H1 (cell line): ENCODE results near the gene HSPBAP1. TPM values are rescaled to one million over a fixed set of nuclear protein-coding genes. Genes with fewer than 3 reads are reported as not detected.

Experiments
- CTCF ChIA-PET: fragments of 300-600 bp; sonication (Branson Sonifier 250); formaldehyde crosslinking; loops from one replicate; lab custom pipeline; 2021; ENCODE audit not compliant: partially characterized antibody; lab: Charles Lee
- POLR2A ChIA-PET: fragments of 300-600 bp; sonication (Branson Sonifier 250); formaldehyde crosslinking; loops from one replicate; lab custom pipeline; 2021; ENCODE audit warnings: inconsistent platforms; ENCODE audit not compliant: partially characterized antibody; lab: Charles Lee
- DNase-seq, 2 experiments: peaks; one replicate each; pipeline versions ENCODE4 v3.0.0 to v3.0.0-alpha.2; 2010 to 2022; ENCODE audit warnings: low spot score in 2 of 2, low read depth in 1 of 2, mixed read lengths in 1 of 2
- FAIRE-seq: peaks from 2 replicates; lab custom pipeline; 2011; peaks lifted over from hg19 to GRCh38; lab: Jason Lieb, UNC
- H2AFZ ChIP-seq: 2 replicates; pipeline ENCODE4 v1.8.1; 2012; ENCODE audit warnings: low read length, inconsistent platforms
- H2AK5ac ChIP-seq: 2 replicates; pipeline ENCODE4 v1.6.1; 2013; ENCODE audit warnings: low read depth, low read length
- H2BK120ac ChIP-seq: replicated peaks from 2 replicates; pipeline ENCODE3; 2013; ENCODE audit warnings: low read depth, low read length, inconsistent platforms
- H2BK12ac ChIP-seq: 2 replicates; pipeline ENCODE4 v1.6.1; 2013; ENCODE audit warnings: low read depth, low read length
- H2BK15ac ChIP-seq: 2 replicates; pipeline ENCODE4 v1.6.1; 2013; ENCODE audit warnings: low read length
- H2BK20ac ChIP-seq: 2 replicates; pipeline ENCODE4 v1.6.1; 2013; ENCODE audit warnings: low read length
- H2BK5ac ChIP-seq: 2 replicates; pipeline ENCODE4 v1.6.1; 2013; ENCODE audit warnings: low read depth, low read length
- H3K14ac ChIP-seq: 2 replicates; pipeline ENCODE4 v1.6.1; 2013; ENCODE audit warnings: inconsistent platforms; ENCODE audit not compliant: insufficient read length
- H3K18ac ChIP-seq: 2 replicates; pipeline ENCODE4 v1.6.1; 2013; ENCODE audit warnings: low read length; ENCODE audit errors: extremely low read depth
- H3K23ac ChIP-seq: 2 replicates; pipeline ENCODE4 v1.6.1; 2013; ENCODE audit warnings: inconsistent platforms; ENCODE audit not compliant: insufficient read length
- H3K23me2 ChIP-seq: 2 replicates; pipeline ENCODE4 v1.6.1; 2013; ENCODE audit warnings: low read depth, low read length
- H3K27ac ChIP-seq: 2 replicates; pipeline ENCODE4 v1.6.1; 2011; ENCODE audit warnings: low read depth, low read length, inconsistent platforms
- H3K27me3 ChIP-seq, 4 experiments: replicated peaks in 1 of 4; 1 replicate in 1 of 4; 2 replicates in 3 of 4; pipeline versions ENCODE4 v1.6.1 to v1.8.1; 2011 to 2013; ENCODE audit warnings: low read length in 3 of 4, mild to moderate bottlenecking in 3 of 4, inconsistent platforms in 2 of 4, mixed read lengths in 2 of 4, moderate library complexity in 1 of 4; ENCODE audit not compliant: control insufficient read depth in 3 of 4, insufficient read depth in 3 of 4; ENCODE audit errors: extremely low read depth in 1 of 4
- H3K36me3 ChIP-seq, 4 experiments: 2 replicates each; pipeline versions ENCODE4 v1.6.1 to v1.8.1; 2011 to 2013; ENCODE audit warnings: mild to moderate bottlenecking in 4 of 4, low read length in 3 of 4, moderate library complexity in 2 of 4, control low read depth in 1 of 4, inconsistent platforms in 1 of 4; ENCODE audit not compliant: insufficient read depth in 4 of 4, control insufficient read depth in 2 of 4
- H3K4ac ChIP-seq: replicated peaks from 2 replicates; pipeline ENCODE3; 2013; ENCODE audit warnings: low read length, low read depth, mixed read lengths, inconsistent platforms; ENCODE audit not compliant: insufficient read length
- H3K4me1 ChIP-seq, 4 experiments: replicated peaks in 1 of 4; 1 replicate in 1 of 4; 2 replicates in 3 of 4; pipeline versions ENCODE4 v1.6.1 to v1.8.1; 2011 to 2013; ENCODE audit warnings: low read length in 3 of 4, inconsistent platforms in 2 of 4, mixed read lengths in 1 of 4; ENCODE audit not compliant: insufficient read depth in 4 of 4, control insufficient read depth in 3 of 4
- H3K4me2 ChIP-seq, 2 experiments: 2 replicates each; pipeline versions ENCODE4 v1.6.1 to v1.8.1; 2011 to 2013; ENCODE audit warnings: low read depth in 2 of 2, low read length in 2 of 2, control low read depth in 1 of 2, inconsistent platforms in 1 of 2, mild to moderate bottlenecking in 1 of 2; ENCODE audit not compliant: insufficient read depth in 1 of 2
- H3K4me3 ChIP-seq, 4 experiments: fragments of 200-600, 300-600 bp in 1 of 4; sonication (generic), shearing (Covaris generic), sonication (Bioruptor Twin) in 1 of 4; 2 replicates each; pipeline versions ENCODE4 v1.5.1 to v1.8.1; 2011 to 2016; ENCODE audit warnings: low read length in 4 of 4, low read depth in 3 of 4, control low read depth in 2 of 4, inconsistent platforms in 2 of 4, mild to moderate bottlenecking in 2 of 4, mixed read lengths in 1 of 4, moderate library complexity in 1 of 4; ENCODE audit not compliant: insufficient read depth in 2 of 4; ENCODE audit errors: extremely low read depth in 1 of 4
- H3K56ac ChIP-seq: replicated peaks from 2 replicates; pipeline ENCODE3; 2013; ENCODE audit warnings: low read depth, mild to moderate bottlenecking, mixed read lengths, low read length, inconsistent platforms; ENCODE audit not compliant: insufficient read length
- H3K79me1 ChIP-seq: 2 replicates; pipeline ENCODE4 v1.6.1; 2013; ENCODE audit warnings: low read depth, low read length, control low read depth
- H3K79me2 ChIP-seq, 2 experiments: 2 replicates each; pipeline versions ENCODE4 v1.6.1 to v1.8.1; 2012 to 2013; ENCODE audit warnings: low read length in 2 of 2, mild to moderate bottlenecking in 2 of 2, inconsistent platforms in 1 of 2; ENCODE audit not compliant: insufficient read depth in 2 of 2, control insufficient read depth in 1 of 2
- H3K9ac ChIP-seq, 4 experiments: replicated peaks in 1 of 4; 1 replicate in 1 of 4; 2 replicates in 3 of 4; pipeline versions ENCODE4 v1.6.1 to v1.8.1; 2011 to 2013; ENCODE audit warnings: low read depth in 3 of 4, low read length in 3 of 4, control low read depth in 2 of 4, mild to moderate bottlenecking in 2 of 4, moderate library complexity in 2 of 4, inconsistent platforms in 1 of 4; ENCODE audit errors: extremely low read depth in 1 of 4
- H3K9me3 ChIP-seq, 2 experiments: 2 replicates each; pipeline versions ENCODE4 v1.6.1 to v1.8.1; 2012 to 2013; ENCODE audit warnings: mild to moderate bottlenecking in 2 of 2, moderate library complexity in 2 of 2, control low read depth in 1 of 2, inconsistent platforms in 1 of 2, low read depth in 1 of 2, low read length in 1 of 2, mixed read lengths in 1 of 2; ENCODE audit not compliant: insufficient read depth in 2 of 2
- H4K20me1 ChIP-seq, 2 experiments: replicated peaks in 1 of 2; 2 replicates each; pipeline versions ENCODE3 to v1.8.1; 2011 to 2013; ENCODE audit warnings: inconsistent platforms in 2 of 2, low read length in 2 of 2, mild to moderate bottlenecking in 1 of 2; ENCODE audit not compliant: insufficient read depth in 2 of 2, control insufficient read depth in 1 of 2
- H4K5ac ChIP-seq: 2 replicates; pipeline ENCODE4 v1.6.1; 2013; ENCODE audit warnings: low read length, low read depth, mixed read lengths, inconsistent platforms; ENCODE audit not compliant: insufficient read length
- H4K8ac ChIP-seq: 2 replicates; pipeline ENCODE4 v1.8.0; 2013; ENCODE audit warnings: mild to moderate bottlenecking, moderate library complexity, low read length, inconsistent platforms; ENCODE audit not compliant: insufficient read depth; ENCODE audit errors: extremely low read depth
- H4K91ac ChIP-seq: replicated peaks from 2 replicates; pipeline ENCODE3; 2013; ENCODE audit warnings: low read length, mixed read lengths, inconsistent platforms; ENCODE audit not compliant: insufficient read length
- ATF2 ChIP-seq: IDR thresholded peaks from 2 replicates; pipeline ENCODE4 v1.6.1; 2012; ENCODE audit warnings: low read length, inconsistent platforms
- TAF1 ChIP-seq: IDR thresholded peaks from 2 replicates; pipeline ENCODE4 v1.6.1; 2011; ENCODE audit warnings: mild to moderate bottlenecking, low read depth, low read length
- WGBS, 2 experiments: shearing (Covaris generic) in 1 of 2; methylation state at CpG; one replicate each; pipeline versions ENCODE4 v1.1.6 to v1.1.7; 2013 to 2015; ENCODE audit warnings: low lambda C conversion rate in 2 of 2, mixed read lengths in 2 of 2, inconsistent platforms in 1 of 2, low coverage in 1 of 2, missing lambda C conversion rate in 1 of 2; ENCODE audit not compliant: insufficient replicate concordance in 2 of 2, insufficient coverage in 1 of 2, insufficient read length in 1 of 2; ENCODE audit errors: extremely low coverage in 1 of 2, missing lambda C conversion rate in 1 of 2; 5-methylcytosine and 5-hydroxymethylcytosine counted together
- polyA plus RNA-seq, 7 experiments: library from polyadenylated mRNA; depleted of rRNA in 3 of 7; stranded (reverse) in 5 of 7; unstranded in 2 of 7; fragments of >200 nt in 5 of 7; fragments of 200-250 nt in 2 of 7; gene quantifications; 1 replicate in 5 of 7; 2 replicates in 1 of 7; 4 replicates in 1 of 7; pipeline versions ENCODE4 v1.2.1 to v1.2.3, GENCODE V29; 2011 to 2013; ENCODE audit warnings: missing spikeins in 2 of 7, mixed read lengths in 2 of 7
- total RNA-seq: library from RNA; stranded (reverse); fragmentation: NEBNext Ultra II Directional; extraction: Animal tissue kit (Norgen Biotek cat#: 25700); gene quantifications from 2 replicates; pipeline ENCODE4 v1.2.1, GENCODE V29; 2021

Gene HSPBAP1
- total and polyA plus RNA-seq, 2 of the 8 experiments (the other 6 are each of a cell fraction or from before 2014, with no cell fraction given), result 7.5 to 8.3 TPM

GRCh38 chr3:122692674-122693073 lies 101.0 kb downstream of the HSPBAP1 start:
- H3K9ac ChIP-seq, result no peak overlapping the region
- H2BK5ac ChIP-seq, result no peak overlapping the region
- ChIA-PET POLR2A (no interaction called here), CTCF (no interaction called here)
- TF ChIP-seq ATF2, result no peak
- TF ChIP-seq TAF1, result no peak
- no peaks in the 10 kb centered on the region for H3K79me1 ChIP-seq
- no peak overlapping the region for H2AK5ac ChIP-seq
- no peak overlapping the region for H4K8ac ChIP-seq
- no peaks in the 10 kb centered on the region for H3K9me3 ChIP-seq
- no peak overlapping the region for H2BK20ac ChIP-seq
- H3K4me2 ChIP-seq, result no peak overlapping the region
- no peak for FAIRE-seq
- no peak overlapping the region for H3K14ac ChIP-seq
- H2AFZ ChIP-seq, result no peak overlapping the region
- no peak overlapping the region for H2BK12ac ChIP-seq
- no peaks in the 10 kb centered on the region for H3K79me2 ChIP-seq
- no peaks in the 10 kb centered on the region for H3K27me3 ChIP-seq
- 89% methylated on average over 3 of the region's 3 CpGs; no CpG with 5 or more reads in 1 of the 2 experiments for WGBS, 2 experiments
- no peak overlapping the region for H3K4me3 ChIP-seq
- no peak overlapping the region for H3K56ac ChIP-seq
- H3K23me2 ChIP-seq, result no peaks in the 10 kb centered on the region
- H2BK120ac ChIP-seq, result no peak overlapping the region
- H3K4me1 ChIP-seq, result no peaks in the 10 kb centered on the region
- no peak overlapping the region for H3K27ac ChIP-seq
- no peak overlapping the region for H2BK15ac ChIP-seq
- no peak overlapping the region for H3K23ac ChIP-seq
- H3K36me3 ChIP-seq, result peaks cover 2 to 14% (median 9%) of the 10 kb centered on the region in 4 experiments; a peak in 7 of 8 replicates
- H4K20me1 ChIP-seq, result no peaks in the 10 kb centered on the region
- no peak for DNase-seq
- H3K4ac ChIP-seq, result no peak overlapping the region
- no peak overlapping the region for H3K18ac ChIP-seq
- no peak overlapping the region for H4K91ac ChIP-seq
- H4K5ac ChIP-seq, result no peak overlapping the region
